HepG2 (cell line): ENCODE measurements around the gene FECH. TPM values are rescaled to one million over a fixed set of nuclear protein-coding genes. Genes with fewer than 3 reads are reported as not detected.
A peak's percentile ranks its signal among the peaks of the same experiment; 100 is the strongest.

Experiments used
- CCAR2 ChIP-seq: fragments of 200-400 bp; formaldehyde crosslinking; optimal IDR thresholded peaks from 2 replicates; pipeline ENCODE3; 2018; ENCODE audit warnings: low read depth, mild to moderate bottlenecking, low read length, moderate library complexity
- IKZF4 ChIP-seq: sonication (generic); formaldehyde crosslinking; IDR thresholded peaks from 2 replicates; pipeline ENCODE4 v1.5.1; 2020; ENCODE audit warnings: borderline replicate concordance, mild to moderate bottlenecking, low read depth, missing genetic modification reagents; ENCODE audit errors: not compliant biosample characterization
- REXO4 ChIP-seq: sonication (generic); formaldehyde crosslinking; IDR thresholded peaks from 2 replicates; pipeline ENCODE4 v1.8.0; 2022; ENCODE audit warnings: missing genetic modification reagents, mild to moderate bottlenecking, borderline replicate concordance
- SALL2 ChIP-seq: sonication (generic); formaldehyde crosslinking; IDR thresholded peaks from 2 replicates; pipeline ENCODE4 v1.8.1; 2023; ENCODE audit warnings: mild to moderate bottlenecking, missing genetic modification reagents, inconsistent platforms
- ZFAT ChIP-seq: sonication (generic); formaldehyde crosslinking; conservative IDR thresholded peaks from 2 replicates; pipeline ENCODE4 v1.8.1; 2023; ENCODE audit warnings: missing genetic modification reagents, inconsistent platforms
- ZNF180 ChIP-seq: sonication (generic); formaldehyde crosslinking; IDR thresholded peaks from 2 replicates; pipeline ENCODE4 v1.4.0; 2020; ENCODE audit warnings: low read depth, missing genetic modification reagents, borderline replicate concordance
- ZNF432 ChIP-seq: sonication (generic); formaldehyde crosslinking; IDR thresholded peaks from 2 replicates; pipeline ENCODE4 v1.5.0; 2020; ENCODE audit warnings: missing genetic modification reagents, mild to moderate bottlenecking, borderline replicate concordance
- ZNF567 ChIP-seq: sonication (generic); formaldehyde crosslinking; IDR thresholded peaks from 2 replicates; pipeline ENCODE4 v1.8.1; 2023; ENCODE audit warnings: mild to moderate bottlenecking, missing genetic modification reagents, borderline replicate concordance
- ZNF619 ChIP-seq: sonication (generic); formaldehyde crosslinking; IDR thresholded peaks from 2 replicates; pipeline ENCODE4 v1.4.0; 2020; ENCODE audit warnings: mild to moderate bottlenecking, missing genetic modification reagents
- polyA plus RNA-seq, 8 experiments: library from polyadenylated mRNA; depleted of rRNA in 3 of 8; stranded (reverse) in 7 of 8; unstranded in 1 of 8; fragments of >200 nt; fragmentation: Illumina TruSeq in 4 of 8; extraction: Trizol in 4 of 8; gene quantifications; 2 replicates each; pipeline versions ENCODE4 v1.2.1 to v1.2.3, GENCODE V29; 2011 to 2016; ENCODE audit warnings: low read depth in 4 of 8, missing spikeins in 1 of 8, mixed read lengths in 1 of 8; ENCODE audit not compliant: insufficient read depth in 1 of 8
- total RNA-seq, 5 experiments: library from RNA; depleted of rRNA; stranded (reverse); fragments of >200 nt; fragmentation: Illumina TruSeq; extraction: Trizol; gene quantifications; 2 replicates each; pipeline ENCODE4 v1.2.3, GENCODE V29; 2016; ENCODE audit warnings: low read depth in 1 of 5
- TF ChIP-seq, protein P1 (sequence below): sonication (generic); formaldehyde crosslinking; IDR thresholded peaks from one replicate; pipeline ENCODE4 v1.5.1; 2020; ENCODE audit warnings: mild to moderate bottlenecking, missing genetic modification reagents; ENCODE audit errors: not compliant biosample characterization
- TF ChIP-seq, protein P2 (sequence below): sonication (generic); formaldehyde crosslinking; IDR thresholded peaks from 2 replicates; pipeline ENCODE4 v1.4.0; 2020; ENCODE audit warnings: missing genetic modification reagents, borderline replicate concordance
- TF ChIP-seq, protein P3 (sequence below): sonication (generic); formaldehyde crosslinking; IDR thresholded peaks from 2 replicates; pipeline ENCODE4 v1.4.0; 2020; ENCODE audit warnings: missing genetic modification reagents, borderline replicate concordance

FECH gene
- total and polyA plus RNA-seq, 2 of the 13 experiments (the other 11 are each of a cell fraction or from before 2014, with no cell fraction given): 14.7 to 21.9 TPM

DNA sequence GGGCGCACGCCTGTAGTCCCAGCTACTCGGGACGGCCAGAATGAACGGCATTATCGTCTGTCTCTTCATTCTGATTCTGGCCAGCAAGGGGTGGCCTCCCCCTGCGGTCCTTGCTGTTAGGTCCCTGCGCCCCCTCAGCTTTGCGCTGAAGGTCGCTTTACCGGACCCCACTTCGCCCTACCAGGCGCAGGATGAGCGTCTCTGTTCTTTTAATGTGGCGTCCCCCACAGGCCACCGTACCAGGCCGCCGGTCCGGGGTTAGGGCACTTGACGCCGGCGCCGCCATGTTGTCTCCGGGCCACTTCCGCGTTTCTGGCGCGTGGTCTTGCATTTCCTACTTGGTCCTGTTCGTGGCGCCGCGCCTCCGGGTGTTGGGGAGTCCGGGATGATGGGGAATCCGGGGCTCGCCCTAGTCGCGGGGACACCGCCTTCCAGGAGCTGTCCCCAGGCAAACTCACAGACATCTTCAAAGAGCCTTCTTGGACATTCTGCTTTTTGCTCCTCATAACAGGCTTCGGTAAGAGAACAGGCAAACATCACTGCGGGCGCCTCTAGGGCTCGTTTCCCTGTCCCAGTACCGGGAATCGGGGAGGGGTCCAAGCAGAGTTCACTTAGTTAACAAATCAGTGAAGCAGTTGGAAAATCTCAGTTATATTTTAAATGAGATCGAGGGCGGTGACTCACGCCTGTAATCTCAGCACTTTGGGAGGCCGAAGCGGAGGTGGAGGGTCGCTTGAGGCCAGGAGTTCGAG, 43.7 kb upstream of the FECH start (continued):
- TF ChIP-seq, protein P1, sequence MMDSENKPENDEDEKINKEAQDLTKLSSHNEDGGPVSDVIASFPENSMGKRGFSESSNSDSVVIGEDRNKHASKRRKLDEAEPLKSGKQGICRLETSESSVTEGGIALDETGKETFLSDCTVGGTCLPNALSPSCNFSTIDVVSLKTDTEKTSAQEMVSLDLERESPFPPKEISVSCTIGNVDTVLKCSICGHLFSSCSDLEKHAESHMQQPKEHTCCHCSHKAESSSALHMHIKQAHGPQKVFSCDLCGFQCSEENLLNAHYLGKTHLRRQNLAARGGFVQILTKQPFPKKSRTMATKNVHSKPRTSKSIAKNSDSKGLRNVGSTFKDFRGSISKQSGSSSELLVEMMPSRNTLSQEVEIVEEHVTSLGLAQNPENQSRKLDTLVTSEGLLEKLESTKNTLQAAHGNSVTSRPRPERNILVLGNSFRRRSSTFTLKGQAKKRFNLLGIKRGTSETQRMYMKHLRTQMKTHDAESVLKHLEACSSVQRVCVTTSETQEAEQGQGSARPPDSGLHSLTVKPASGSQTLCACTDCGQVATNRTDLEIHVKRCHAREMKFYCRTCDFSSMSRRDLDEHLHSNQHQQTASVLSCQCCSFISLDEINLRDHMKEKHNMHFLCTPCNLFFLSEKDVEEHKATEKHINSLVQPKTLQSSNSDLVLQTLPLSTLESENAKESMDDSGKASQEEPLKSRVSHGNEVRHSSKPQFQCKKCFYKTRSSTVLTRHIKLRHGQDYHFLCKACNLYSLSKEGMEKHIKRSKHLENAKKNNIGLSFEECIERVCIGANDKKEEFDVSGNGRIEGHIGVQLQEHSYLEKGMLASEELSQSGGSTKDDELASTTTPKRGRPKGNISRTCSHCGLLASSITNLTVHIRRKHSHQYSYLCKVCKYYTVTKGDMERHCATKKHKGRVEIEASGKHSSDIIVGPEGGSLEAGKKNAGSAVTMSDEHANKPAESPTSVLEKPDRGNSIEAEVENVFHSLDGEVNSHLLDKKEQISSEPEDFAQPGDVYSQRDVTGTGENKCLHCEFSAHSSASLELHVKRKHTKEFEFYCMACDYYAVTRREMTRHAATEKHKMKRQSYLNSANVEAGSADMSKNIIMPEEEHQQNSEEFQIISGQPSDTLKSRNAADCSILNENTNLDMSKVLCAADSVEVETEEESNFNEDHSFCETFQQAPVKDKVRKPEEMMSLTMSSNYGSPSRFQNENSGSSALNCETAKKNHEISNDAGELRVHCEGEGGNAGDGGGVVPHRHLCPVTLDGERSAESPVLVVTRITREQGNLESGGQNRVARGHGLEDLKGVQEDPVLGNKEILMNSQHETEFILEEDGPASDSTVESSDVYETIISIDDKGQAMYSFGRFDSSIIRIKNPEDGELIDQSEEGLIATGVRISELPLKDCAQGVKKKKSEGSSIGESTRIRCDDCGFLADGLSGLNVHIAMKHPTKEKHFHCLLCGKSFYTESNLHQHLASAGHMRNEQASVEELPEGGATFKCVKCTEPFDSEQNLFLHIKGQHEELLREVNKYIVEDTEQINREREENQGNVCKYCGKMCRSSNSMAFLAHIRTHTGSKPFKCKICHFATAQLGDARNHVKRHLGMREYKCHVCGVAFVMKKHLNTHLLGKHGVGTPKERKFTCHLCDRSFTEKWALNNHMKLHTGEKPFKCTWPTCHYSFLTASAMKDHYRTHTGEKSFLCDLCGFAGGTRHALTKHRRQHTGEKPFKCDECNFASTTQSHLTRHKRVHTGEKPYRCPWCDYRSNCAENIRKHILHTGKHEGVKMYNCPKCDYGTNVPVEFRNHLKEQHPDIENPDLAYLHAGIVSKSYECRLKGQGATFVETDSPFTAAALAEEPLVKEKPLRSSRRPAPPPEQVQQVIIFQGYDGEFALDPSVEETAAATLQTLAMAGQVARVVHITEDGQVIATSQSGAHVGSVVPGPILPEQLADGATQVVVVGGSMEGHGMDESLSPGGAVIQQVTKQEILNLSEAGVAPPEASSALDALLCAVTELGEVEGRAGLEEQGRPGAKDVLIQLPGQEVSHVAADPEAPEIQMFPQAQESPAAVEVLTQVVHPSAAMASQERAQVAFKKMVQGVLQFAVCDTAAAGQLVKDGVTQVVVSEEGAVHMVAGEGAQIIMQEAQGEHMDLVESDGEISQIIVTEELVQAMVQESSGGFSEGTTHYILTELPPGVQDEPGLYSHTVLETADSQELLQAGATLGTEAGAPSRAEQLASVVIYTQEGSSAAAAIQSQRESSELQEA (CRISPR knock-in tag): no peak
- TF ChIP-seq, protein P2, sequence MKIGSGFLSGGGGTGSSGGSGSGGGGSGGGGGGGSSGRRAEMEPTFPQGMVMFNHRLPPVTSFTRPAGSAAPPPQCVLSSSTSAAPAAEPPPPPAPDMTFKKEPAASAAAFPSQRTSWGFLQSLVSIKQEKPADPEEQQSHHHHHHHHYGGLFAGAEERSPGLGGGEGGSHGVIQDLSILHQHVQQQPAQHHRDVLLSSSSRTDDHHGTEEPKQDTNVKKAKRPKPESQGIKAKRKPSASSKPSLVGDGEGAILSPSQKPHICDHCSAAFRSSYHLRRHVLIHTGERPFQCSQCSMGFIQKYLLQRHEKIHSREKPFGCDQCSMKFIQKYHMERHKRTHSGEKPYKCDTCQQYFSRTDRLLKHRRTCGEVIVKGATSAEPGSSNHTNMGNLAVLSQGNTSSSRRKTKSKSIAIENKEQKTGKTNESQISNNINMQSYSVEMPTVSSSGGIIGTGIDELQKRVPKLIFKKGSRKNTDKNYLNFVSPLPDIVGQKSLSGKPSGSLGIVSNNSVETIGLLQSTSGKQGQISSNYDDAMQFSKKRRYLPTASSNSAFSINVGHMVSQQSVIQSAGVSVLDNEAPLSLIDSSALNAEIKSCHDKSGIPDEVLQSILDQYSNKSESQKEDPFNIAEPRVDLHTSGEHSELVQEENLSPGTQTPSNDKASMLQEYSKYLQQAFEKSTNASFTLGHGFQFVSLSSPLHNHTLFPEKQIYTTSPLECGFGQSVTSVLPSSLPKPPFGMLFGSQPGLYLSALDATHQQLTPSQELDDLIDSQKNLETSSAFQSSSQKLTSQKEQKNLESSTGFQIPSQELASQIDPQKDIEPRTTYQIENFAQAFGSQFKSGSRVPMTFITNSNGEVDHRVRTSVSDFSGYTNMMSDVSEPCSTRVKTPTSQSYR (CRISPR knock-in tag): peak; percentile 17; the same call in 1 of the 2 replicates
- TF ChIP-seq ZNF619 (CRISPR knock-in tag) (peak; percentile 72; the same call in 1 of the 2 replicates), ZFAT (CRISPR knock-in tag) (no peak), ZNF567 (0 out of 2 replicates have a peak, but pooled peaks have one; percentile 23), IKZF4 (no peak), ZNF432 (CRISPR knock-in tag) (no peak), CCAR2 (no peak), REXO4 (CRISPR knock-in tag) (no peak), SALL2 (CRISPR knock-in tag) (peak; percentile 88), ZNF180 (CRISPR knock-in tag) (no peak)
- TF ChIP-seq, protein P3, sequence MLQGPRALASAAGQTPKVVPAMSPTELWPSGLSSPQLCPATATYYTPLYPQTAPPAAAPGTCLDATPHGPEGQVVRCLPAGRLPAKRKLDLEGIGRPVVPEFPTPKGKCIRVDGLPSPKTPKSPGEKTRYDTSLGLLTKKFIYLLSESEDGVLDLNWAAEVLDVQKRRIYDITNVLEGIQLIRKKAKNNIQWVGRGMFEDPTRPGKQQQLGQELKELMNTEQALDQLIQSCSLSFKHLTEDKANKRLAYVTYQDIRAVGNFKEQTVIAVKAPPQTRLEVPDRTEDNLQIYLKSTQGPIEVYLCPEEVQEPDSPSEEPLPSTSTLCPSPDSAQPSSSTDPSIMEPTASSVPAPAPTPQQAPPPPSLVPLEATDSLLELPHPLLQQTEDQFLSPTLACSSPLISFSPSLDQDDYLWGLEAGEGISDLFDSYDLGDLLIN: no peak
